GM23338 (cell line): ENCODE measurements around the gene SNX4.
"Not testable (repeated sequence)": the region's sequence is repeated elsewhere in the genome, so short reads cannot be mapped to it uniquely, and the experiment has no call there.

Source experiments
- EZH2 ChIP-seq: fragments of 200-600 bp; sonication (generic); IDR thresholded peaks from one replicate; pipeline ENCODE4 v1.8.0; 2017; ENCODE audit warnings: antibody characterized with exemption, mild to moderate bottlenecking, low read depth; ENCODE audit not compliant: unreplicated experiment
- JUNB ChIP-seq: IDR thresholded peaks from one replicate; pipeline ENCODE4 v1.6.1; 2016; ENCODE audit warnings: antibody characterized with exemption; ENCODE audit not compliant: unreplicated experiment
- NANOG ChIP-seq: IDR thresholded peaks from 2 replicates; pipeline ENCODE4 v1.6.1; 2016; ENCODE audit warnings: antibody characterized with exemption, borderline replicate concordance
- POLR2AphosphoS5 ChIP-seq: IDR thresholded peaks from 2 replicates; pipeline ENCODE4 v1.6.1; 2016; ENCODE audit warnings: antibody characterized with exemption, low read depth
- STAT1 ChIP-seq: IDR thresholded peaks from one replicate; pipeline ENCODE4 v1.6.1; 2016; ENCODE audit warnings: antibody characterized with exemption; ENCODE audit not compliant: unreplicated experiment
- ZNF114 ChIP-seq: fragments of 250-450 bp; sonication (Bioruptor Pico); IDR thresholded peaks from 2 replicates; pipeline ENCODE4 v1.5.0; 2020; ENCODE audit warnings: mild to moderate bottlenecking, moderate library complexity
- ZNF331 ChIP-seq: fragments of 250-450 bp; sonication (Bioruptor Pico); IDR thresholded peaks from 2 replicates; pipeline ENCODE4 v1.5.0; 2020; ENCODE audit warnings: low read depth, mild to moderate bottlenecking, moderate library complexity
- TF ChIP-seq, protein P1 (sequence below), 2 experiments: fragments of 200-600 bp in 1 of 2; sonication (generic) in 1 of 2; conservative IDR thresholded peaks; 2 replicates each; pipeline versions ENCODE4 v1.5.1 to v1.6.1; 2016 to 2017; ENCODE audit warnings: antibody characterized with exemption in 2 of 2, low read depth in 2 of 2, mild to moderate bottlenecking in 2 of 2, moderate library complexity in 1 of 2
- TF ChIP-seq, protein P2 (sequence below): IDR thresholded peaks from one replicate; pipeline ENCODE4 v1.6.1; 2018; ENCODE audit warnings: antibody characterized with exemption; ENCODE audit not compliant: unreplicated experiment

DNA sequence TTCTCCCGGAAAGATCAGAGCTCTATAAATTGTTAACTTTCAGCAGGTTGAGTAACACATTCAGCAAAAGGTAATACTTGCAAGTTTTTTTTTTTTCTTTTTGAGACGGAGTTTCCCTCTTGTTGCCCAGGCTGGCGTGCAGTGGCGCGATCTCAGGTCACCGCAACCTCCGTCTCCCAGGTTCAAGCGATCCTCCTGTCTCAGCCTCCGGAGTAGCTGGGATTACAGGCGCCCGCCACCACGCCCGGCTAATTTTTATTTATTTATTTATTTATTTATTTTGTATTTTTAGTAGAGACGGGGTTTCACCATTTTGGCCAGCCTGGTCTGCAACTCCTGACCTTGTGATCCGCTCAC, 539 bp upstream of the SNX4 start:
- TF ChIP-seq POLR2AphosphoS5; EZH2; ZNF114 (CRISPR knock-in tag); NANOG; ZNF331 (CRISPR knock-in tag); JUNB; STAT1: not testable (repeated sequence)
- TF ChIP-seq, protein P1, sequence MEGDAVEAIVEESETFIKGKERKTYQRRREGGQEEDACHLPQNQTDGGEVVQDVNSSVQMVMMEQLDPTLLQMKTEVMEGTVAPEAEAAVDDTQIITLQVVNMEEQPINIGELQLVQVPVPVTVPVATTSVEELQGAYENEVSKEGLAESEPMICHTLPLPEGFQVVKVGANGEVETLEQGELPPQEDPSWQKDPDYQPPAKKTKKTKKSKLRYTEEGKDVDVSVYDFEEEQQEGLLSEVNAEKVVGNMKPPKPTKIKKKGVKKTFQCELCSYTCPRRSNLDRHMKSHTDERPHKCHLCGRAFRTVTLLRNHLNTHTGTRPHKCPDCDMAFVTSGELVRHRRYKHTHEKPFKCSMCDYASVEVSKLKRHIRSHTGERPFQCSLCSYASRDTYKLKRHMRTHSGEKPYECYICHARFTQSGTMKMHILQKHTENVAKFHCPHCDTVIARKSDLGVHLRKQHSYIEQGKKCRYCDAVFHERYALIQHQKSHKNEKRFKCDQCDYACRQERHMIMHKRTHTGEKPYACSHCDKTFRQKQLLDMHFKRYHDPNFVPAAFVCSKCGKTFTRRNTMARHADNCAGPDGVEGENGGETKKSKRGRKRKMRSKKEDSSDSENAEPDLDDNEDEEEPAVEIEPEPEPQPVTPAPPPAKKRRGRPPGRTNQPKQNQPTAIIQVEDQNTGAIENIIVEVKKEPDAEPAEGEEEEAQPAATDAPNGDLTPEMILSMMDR (conservative IDR thresholded peaks at IDR 0.05; ENCODE audit: low read depth in 2 of 2) = not testable (repeated sequence)
- TF ChIP-seq, protein P2, sequence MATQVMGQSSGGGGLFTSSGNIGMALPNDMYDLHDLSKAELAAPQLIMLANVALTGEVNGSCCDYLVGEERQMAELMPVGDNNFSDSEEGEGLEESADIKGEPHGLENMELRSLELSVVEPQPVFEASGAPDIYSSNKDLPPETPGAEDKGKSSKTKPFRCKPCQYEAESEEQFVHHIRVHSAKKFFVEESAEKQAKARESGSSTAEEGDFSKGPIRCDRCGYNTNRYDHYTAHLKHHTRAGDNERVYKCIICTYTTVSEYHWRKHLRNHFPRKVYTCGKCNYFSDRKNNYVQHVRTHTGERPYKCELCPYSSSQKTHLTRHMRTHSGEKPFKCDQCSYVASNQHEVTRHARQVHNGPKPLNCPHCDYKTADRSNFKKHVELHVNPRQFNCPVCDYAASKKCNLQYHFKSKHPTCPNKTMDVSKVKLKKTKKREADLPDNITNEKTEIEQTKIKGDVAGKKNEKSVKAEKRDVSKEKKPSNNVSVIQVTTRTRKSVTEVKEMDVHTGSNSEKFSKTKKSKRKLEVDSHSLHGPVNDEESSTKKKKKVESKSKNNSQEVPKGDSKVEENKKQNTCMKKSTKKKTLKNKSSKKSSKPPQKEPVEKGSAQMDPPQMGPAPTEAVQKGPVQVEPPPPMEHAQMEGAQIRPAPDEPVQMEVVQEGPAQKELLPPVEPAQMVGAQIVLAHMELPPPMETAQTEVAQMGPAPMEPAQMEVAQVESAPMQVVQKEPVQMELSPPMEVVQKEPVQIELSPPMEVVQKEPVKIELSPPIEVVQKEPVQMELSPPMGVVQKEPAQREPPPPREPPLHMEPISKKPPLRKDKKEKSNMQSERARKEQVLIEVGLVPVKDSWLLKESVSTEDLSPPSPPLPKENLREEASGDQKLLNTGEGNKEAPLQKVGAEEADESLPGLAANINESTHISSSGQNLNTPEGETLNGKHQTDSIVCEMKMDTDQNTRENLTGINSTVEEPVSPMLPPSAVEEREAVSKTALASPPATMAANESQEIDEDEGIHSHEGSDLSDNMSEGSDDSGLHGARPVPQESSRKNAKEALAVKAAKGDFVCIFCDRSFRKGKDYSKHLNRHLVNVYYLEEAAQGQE = not testable (repeated sequence)
